Stimulated activated CD4-positive, alpha-beta T cell treated with anti-CD3 and anti-CD28 coated beads, Interleukin-1b, Interleukin-23, amount 100 ng/mL, for 24 hours (primary cell): ENCODE results near the gene NEO1.
"Not testable (repeated sequence)": the region's sequence is repeated elsewhere in the genome, so short reads cannot be mapped to it uniquely, and the experiment has no call there.

Experiments
- DNase-seq, 4 experiments: peaks; one replicate each; pipeline ENCODE4 v3.0.0-alpha.2; 2020; ENCODE audit warnings: low read depth in 4 of 4, low spot score in 1 of 4

Gene NEO1

DNA sequence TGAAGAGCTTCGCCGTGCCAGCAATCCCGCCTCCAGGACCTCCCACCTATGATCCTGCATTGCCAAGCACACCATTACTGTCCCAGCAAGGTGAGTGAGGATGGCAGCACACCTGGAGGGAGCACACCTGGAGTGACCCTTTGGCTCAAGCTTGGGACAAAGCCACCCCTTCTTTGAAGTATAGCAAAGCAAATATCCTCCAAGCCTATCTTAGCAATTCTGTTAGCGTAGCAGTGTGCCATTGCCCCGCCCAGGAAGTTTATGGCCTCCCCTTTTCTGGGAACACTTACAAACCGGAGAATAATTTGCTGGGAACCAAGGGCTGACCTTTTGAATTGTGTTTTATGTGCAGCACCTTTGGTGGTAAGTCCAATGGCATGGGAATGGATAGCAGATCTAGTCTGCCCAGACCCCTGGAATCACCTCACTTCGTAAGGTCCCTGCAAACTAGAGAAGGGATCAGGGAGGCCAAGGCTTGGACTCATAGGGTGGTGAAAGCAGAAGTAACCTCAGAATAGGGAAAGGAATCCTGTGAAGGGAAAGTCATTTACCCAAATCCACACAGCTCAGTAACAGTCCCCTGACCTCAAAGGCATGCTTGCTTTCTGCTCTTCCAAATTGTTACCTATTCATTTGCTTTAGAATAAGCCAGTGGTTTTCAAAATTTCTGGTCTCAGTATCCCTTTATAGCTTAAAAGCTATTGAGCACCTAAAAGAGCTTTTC is 246.4 kb downstream of the NEO1 start:
- DNase-seq = no peak

DNA sequence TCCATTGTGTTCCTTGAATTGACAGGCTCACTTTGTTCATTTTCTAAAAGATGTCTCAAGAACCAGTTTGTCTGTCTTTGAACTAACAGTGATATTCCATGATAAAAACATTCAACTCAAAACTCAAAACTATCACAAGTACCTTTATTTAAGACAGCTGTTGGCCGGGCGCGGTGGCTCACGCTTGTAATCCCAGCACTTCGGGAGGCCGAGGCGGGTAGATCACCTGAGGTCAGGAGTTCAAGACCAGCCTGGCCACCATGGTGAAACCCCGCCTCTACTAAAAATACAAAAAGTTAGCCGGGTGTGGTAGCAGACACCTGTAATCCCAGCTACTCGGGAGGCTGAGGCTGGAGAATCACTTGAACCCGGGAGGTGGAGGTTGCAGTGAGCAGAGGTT is 248.0 kb downstream of the NEO1 start:
- DNase-seq = not testable (repeated sequence)

- no peak for DNase-seq
Measured at GRCh38 chr15:73303636-73304035, 251.4 kb downstream of the NEO1 start.

DNA sequence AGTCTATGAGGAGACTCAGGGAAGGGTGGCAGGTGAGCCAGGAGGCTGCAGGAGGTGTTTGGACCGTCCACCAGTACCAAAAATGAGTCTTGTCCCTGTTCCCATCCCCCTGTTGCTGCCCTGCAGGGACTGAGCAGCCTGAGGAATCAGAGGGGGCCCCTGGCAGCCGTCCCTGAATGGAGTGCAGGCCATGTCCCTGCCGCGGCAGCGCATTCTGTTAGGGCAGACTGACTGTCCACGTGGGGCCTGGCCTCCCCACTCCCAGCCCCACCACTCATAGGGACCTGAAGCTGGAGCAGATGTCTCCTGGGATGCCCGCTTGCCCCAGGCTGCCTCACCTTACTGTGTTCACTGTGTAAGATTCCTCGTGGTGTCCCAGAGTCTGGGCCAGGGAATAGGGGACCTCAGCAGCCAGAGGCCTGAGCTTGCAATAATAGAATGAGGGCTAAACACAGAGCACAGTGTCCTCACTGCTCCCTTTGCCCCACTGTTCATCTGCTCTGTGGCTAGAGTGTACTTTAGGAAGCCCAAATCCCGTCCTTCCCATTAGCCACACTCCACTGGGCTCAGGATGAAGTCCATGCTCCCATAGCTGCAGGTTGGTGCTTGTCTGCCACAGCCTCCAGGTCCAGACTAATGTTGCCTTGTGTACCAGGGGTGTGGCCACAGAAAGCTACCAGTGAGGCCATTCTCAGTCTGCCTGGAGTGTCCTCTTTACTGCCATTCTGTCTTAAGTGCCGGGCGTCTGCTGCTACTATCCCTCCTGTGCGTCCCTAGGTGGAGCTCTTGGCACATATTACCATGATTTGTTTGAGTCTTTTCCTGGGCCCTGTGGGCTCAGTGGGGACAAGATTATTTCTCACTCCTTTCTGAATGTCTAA is 253.3 kb downstream of the NEO1 start:
- no peak for DNase-seq

DNA sequence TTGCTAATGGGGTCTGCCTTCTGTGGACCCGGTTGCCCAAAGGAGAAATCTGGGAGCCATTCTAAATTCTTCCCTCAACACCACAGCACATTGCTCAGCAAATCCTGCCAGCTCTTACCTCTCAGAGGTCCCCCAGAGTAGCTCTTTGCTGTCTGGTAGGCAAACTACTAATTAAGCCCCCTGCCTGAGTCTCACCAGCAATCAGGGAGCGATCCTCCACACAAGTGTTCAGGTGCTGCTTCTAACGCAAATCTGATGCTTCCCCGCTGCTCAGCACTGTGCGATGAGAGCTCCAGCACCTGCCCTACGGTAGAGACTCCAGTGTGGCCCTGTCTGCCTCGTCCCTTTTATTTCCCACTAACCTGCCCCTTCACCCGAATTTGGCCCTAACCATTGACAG is 256.0 kb downstream of the NEO1 start:
- no peak for DNase-seq

GRCh38 chr15:73313861-73314260 is 261.6 kb downstream of the NEO1 start:
- DNase-seq = no peak

DNA sequence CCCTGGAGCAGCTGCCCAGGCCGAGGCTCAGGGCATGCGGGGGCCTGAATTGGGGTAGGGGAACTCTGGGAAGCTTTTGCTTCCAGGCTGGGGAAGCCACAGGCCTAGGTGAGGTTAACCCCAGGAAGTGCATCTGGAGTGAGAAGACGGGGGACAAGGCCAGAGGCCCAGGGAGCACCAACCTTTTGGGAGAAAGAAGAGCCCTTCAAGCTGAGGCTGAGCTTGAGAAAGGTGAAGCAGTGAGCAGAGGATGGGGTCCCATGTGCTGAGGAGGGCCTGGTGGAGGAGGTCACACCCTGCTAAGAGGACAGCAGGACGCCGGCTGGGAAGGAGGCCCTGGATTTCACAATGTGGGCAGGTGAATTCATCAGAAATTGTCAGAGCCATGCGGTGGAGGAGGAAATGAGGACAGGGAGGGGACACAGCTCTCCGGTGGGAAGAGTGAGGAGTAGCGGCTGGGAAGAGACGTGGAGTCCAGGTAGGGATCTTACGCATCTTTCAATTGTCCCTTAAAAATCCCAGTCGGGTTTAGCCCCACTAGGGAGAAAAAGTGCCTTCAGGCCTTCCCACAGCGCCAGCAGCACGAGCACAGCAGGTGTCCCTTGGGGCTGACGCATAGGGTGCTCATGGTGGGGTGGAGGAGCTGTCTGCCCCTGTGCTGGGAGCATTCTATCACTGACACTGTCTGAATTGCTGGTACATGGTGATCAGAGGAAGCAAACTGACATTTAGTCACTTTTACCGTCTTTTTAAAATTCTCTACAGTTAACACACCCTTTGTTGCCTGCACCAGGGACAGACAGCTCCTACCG is 265.6 kb downstream of the NEO1 start:
- DNase-seq = no peak

DNA sequence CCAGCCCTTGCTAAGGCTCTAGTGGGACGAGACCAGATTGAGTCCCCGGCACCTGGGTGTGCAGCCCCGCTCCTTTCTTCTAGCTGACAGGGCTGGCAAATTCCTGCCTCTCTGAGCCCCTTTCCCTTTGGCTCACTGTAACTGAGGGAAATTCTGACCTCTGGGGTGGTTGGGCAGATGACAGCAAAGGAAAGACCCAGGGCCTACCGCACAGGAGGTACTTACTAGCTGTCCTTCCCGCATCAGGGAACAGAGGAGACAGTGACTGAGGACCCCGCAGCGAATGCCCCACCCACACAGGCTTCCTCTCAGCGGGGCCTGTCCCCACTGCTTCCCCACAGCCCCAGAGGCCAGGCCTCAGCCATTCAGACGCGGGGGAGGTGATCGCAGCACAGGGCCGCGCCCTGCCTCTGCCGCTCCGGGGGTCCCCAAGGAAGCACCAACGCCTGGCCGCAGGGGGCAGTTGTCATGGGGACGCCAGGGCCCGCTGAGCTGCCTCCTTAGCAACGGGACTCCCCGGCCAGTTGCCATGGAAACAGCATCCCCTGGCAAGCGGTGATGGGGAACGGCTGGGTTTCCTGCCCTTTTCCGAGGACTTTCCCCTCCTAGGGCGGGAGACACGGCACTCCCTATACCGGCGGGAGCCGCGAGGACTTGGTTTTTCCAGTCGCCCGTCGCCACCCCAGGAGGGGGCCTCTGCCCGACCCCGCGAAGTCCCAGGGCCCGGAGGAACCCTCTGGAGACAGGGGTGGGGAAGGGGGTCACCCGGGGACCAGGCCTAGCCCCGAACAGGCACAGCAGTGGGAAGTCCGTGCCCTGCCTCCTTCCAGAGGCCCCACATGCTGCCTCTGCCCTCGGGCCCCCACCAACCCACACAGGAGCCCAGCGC is 266.4 kb downstream of the NEO1 start:
- no peak for DNase-seq

DNA sequence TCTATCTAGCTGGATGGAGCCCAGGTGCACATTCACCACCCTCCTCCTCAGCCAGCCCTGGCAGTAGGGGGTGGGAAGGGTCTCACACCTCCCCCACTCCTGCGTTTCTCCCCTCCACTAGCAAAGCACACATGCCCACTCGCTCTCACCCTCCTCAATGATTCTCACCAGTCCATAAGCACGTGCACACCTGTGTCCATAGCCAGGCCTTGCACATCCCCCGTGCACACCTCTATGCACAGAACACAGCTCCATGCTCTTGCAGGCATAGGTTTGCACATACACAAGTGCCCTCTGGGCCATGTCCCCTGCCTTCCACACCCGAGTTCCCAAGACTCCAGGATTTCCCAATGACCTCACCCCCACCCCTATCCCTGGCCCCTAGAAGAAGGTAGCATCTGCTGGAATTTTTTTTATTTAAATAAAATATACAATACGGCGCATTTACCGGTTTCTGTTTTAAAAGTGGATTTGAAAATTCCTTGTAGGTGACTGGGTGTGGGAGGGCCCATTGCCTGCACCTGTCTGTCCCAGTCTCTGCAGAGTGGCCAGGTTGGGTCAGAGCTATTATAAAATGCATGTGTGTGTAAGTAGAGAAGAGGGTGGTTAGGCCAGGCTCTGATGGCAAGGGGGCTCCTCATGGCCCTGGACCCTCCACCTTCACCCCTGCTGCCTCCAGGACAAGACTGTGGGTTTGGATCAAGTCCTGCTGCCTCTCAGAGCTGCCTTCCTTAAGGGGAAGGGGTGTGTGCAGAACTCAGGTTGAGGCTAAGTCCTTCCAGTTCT is 267.4 kb downstream of the NEO1 start:
- no peak for DNase-seq

DNA sequence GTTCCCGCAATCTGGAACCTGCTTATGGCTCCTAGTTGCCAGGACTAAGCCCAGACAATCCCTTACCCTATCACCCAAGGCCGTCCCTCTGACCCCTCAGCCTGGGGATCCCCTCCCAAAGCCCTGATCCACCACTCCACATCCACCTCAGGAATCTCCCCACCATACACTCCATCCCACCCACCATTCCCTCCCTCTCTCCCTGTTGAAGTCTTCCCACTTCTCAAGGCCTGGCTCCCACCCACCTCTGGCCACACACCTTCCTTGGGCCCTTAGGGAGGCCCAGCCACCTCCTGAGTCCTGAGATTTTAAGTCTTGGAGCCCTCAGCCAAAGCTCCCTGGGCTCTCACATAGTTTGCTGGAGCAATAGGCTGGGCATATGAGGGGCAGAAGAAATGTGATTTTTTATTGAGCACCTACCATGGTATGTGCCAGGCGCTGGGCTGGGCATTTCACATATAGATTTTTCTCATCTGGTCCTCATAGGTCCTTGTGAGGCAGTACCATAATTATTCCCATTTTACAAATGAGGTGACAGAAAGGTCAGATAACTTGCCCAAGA is 268.4 kb downstream of the NEO1 start:
- no peak for DNase-seq

- no peak for DNase-seq
Measured at GRCh38 chr15:73321496-73322450, 269.5 kb downstream of the NEO1 start.

- no peak for DNase-seq
Measured at GRCh38 chr15:73322665-73323373, 270.6 kb downstream of the NEO1 start.

GRCh38 chr15:73323374-73323955 is 271.2 kb downstream of the NEO1 start:
- DNase-seq = no peak

- no peak for DNase-seq
Measured at GRCh38 chr15:73323956-73324355, 271.7 kb downstream of the NEO1 start.

DNA sequence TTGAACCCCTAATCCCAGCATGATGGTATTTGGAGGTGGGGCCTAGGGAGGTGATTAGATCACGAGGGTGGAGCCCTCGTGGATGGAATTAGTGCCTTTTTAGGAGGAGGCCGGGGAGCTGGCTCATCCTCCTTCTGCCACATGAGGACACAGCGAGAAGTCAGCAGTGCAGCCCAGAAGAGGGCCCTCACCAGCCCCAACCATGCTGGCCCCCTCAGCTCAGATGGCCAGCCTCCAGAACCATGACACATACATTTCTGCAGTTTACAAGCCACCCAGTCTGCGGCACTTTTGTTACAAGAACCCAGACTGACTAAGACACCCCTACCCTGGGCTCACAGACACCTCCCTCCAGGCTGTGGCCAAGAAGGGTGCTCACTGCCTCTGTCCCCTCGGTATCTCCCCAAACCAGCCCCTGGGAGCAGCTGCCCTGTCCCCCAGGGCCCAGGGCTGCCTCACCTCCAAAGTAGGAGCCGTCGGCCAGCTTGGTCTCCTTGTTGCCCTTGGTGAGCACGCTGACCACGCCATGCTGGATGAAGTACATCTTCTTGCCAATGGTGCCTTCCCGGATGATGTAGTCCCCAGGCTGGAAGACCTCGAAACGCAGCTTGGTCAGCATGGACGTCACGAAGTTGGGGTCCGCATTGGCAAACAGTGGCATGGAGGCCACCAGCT is 272.4 kb downstream of the NEO1 start:
- DNase-seq = no peak

DNA sequence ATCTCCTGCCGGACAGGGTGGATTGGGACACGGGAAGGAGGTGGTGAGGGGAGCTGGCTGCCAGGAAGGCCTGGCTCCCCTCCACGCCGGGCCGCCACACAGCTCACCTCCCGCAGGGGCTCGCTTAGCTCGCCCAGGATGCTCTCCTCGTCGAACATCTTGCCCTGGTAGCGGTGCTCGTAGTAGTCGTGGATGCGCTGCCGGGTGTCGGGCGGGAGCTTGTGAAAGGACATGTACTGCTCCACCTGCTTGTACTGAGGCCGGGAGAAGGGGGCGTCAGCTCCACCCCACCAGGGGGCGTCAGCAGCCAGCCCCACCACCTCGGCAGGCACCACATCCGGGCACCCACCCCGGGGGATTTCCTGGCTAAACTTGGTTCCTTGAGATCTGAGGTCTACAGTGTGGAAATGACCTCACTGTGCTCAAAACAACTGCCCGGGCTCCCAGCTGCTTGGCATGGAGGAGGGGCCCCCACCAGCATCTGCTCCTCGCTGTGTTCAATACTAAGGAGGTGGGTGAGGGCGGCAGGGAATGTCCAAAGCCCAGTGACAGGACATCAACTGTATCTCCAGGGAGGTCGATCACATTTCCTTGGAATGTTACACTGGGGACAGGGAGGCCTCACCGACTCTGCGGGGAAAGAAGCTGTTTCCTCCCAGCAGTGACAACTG is 273.1 kb downstream of the NEO1 start:
- no peak for DNase-seq
